HG03095 (cell line): Measurements from ENCODE around the gene HSPB8.

Source experiments
- ATAC-seq: cut with Tn5 transposase; IDR thresholded peaks from one replicate; pipeline ENCODE4 v1.9.1; 2021; ENCODE audit warnings: moderate library complexity; ENCODE audit not compliant: unreplicated experiment

HSPB8 gene, protein sequence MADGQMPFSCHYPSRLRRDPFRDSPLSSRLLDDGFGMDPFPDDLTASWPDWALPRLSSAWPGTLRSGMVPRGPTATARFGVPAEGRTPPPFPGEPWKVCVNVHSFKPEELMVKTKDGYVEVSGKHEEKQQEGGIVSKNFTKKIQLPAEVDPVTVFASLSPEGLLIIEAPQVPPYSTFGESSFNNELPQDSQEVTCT

DNA sequence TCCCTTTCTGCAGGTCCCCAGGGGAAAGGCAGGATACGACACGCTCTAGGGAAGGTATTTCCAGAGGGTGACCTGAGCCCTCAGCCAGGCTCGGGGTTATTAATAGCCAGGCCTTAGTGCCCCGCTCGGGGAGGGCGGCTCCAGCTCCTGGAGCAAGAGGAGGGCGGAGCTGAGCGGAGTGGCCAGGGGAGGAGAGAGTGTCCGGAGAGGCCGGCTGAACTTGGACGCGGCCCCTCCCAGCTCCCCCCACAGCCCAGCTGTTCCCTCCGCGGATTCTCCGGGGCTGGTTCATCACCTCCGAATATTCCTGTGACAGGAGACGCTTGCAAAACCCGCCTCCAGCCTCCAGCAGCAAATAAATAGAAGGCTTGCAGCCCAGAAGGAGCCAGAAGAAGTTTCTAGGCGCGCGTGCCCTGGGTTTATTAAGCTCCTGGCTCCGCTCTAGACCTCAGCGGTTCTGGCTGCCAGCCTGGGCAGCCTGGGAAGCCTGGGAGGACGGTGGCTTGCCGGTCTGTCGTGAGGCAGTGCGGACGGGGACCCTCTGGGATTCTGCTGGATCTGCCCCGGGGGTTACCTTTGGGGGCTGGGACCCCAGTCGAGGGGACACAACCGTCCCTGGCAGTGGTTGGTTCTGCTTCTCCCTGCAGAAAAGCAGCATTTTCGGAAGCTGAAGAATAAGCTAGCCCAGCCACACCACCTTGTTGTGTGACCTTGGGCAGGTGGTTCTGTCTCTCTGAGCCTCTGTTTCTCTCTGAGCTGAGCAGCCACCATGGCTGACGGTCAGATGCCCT, at the start of gene HSPB8:
Gene HSPB8, plus strand, starts transcription at position 388 of the 791 bp plus-strand sequence. Its CDS starts 382 bp downstream, at position 770.
- no peak for ATAC-seq

DNA sequence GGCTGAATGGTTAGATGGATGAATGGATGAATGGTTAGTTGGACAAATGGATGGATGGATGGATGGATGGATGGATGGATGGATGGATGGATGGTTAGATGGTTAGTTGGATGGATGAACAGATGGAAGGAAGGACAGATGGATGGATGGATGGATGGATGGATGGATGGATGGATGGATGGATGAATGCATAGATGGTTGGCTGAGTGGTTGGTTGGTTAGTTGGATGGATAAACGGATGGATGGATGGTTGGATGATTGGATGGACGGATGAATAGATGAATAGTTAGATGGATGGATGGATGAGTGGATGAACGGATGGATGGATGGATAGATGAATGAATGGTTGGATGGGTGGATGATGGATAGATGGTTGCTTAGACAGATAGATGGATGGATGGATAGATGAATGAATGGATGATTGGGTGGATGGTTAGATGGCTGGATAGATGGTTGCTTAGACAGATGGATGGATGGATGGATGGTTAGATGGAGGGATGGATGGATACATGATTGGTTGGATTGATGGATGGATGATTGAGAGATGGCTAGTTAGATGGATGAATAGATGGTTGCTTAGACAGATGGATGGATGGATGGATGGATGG, 48.8 kb upstream of the HSPB8 start:
- no peak for ATAC-seq

DNA sequence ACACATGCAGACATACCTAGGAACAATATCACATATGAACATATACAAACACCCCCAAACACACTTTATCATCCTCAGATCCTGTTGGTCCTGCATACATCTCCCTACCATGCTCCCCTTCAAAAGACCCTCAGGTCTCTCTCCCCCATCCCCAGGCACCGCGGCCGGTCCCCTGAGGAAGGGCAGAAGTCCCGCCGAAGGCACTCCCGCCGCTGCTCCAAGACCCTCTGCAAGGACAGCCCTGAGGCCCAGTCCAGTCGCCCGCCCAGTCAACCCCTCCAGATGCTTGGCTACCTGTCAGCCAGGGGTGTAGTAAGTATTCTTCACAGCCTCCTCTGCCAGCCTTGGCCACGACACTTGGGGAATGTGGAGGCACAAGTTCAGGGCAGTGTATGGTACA, 48.2 kb upstream of the HSPB8 start:
- ATAC-seq = no peak

DNA sequence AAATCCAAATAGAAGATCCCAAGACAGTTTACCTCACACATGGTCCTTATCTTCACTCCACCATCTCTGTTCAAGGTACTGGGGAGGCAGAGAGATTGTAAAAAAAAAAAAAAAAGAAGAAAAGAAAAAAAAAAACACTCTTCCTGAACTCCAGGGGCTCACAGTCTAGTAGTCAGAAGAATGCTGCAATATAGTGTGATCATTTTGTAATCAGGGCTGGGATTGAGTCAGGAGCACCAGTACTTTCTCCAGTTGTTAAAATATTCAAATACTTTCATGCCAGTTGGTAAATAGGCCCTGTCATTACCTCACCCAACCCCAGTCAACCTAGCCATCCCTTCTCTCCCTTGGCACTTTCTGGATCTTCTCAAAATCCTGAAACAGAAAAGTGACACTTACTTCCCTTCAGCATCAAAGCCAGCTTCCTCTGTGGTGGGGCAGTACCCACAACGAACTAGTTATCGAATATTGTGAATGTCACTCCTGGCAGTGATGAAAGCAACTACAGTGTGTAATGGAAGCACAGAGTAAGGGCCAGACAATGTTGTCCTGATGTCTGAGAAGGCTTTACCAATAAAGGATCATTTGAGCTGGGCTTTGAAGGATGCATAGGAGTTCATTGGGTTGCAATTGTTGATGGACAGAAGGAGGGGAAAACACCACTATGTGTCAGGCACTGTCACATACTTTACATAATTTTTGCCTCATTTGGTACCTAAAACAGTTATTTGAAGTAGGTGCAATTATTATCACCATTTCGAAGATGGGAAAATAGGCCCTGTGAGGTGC, 44.3 kb upstream of the HSPB8 start:
- no peak for ATAC-seq

- no peak for ATAC-seq
These were observed 41.8 kb upstream of the HSPB8 start for GRCh38 chr12:119136811-119137410.

DNA sequence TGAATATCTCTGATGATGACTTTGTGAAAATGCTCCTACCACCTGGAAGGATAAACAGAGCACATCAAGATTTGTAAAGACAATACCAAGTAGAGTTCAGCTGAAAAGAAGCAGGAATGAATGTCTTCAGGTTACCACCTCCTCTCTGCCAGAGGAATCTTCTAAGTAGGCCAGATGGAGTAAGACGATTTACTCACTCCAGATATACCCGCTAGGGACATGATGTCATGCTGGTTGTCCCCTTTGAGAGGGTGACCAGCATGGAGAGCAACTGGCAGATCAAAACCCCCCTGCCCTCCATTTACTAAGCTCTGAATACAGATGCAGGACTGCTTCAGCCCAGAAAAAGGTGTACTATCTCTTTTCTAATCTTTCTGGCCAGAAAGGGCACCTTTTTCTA, 39.3 kb upstream of the HSPB8 start:
- ATAC-seq = no peak

GRCh38 chr12:119145367-119145766, 33.4 kb upstream of the HSPB8 start:
- no peak for ATAC-seq

DNA sequence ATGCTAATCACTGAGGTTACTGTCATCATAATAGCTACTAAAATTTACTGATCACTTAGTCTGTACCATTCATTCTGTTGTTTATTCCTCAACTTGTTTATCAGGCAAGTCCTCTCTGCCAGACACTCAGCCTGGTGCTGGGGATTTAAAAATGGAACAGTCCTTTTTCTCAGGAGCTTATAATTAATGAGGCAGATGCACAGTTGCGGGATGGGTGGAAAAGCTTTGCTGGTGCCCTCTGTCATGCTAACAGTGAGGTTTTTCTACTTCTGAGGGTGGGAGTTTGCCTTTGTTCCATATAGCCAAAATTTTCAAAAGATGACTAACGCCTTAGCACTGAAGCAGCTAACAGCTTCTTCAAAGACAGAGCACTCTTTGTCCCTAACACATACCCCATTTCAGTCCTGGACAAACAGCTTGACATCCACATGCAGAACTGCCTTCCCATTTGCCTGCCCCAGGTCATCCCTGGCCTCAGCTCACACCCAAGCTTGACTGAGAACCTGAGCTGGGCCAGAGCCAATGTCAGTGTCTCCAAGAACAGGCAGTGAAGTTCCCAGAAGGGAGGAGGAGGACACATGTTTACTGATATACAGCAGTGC, 30.8 kb upstream of the HSPB8 start:
- ATAC-seq = no peak

GRCh38 chr12:119149270-119149669, 29.5 kb upstream of the HSPB8 start:
- ATAC-seq = no peak

GRCh38 chr12:119151445-119152026, 27.2 kb upstream of the HSPB8 start:
- no peak for ATAC-seq

- no peak for ATAC-seq
These were observed 25.0 kb upstream of the HSPB8 start for GRCh38 chr12:119153477-119154434.

GRCh38 chr12:119154435-119154818, 24.3 kb upstream of the HSPB8 start:
- no peak for ATAC-seq

DNA sequence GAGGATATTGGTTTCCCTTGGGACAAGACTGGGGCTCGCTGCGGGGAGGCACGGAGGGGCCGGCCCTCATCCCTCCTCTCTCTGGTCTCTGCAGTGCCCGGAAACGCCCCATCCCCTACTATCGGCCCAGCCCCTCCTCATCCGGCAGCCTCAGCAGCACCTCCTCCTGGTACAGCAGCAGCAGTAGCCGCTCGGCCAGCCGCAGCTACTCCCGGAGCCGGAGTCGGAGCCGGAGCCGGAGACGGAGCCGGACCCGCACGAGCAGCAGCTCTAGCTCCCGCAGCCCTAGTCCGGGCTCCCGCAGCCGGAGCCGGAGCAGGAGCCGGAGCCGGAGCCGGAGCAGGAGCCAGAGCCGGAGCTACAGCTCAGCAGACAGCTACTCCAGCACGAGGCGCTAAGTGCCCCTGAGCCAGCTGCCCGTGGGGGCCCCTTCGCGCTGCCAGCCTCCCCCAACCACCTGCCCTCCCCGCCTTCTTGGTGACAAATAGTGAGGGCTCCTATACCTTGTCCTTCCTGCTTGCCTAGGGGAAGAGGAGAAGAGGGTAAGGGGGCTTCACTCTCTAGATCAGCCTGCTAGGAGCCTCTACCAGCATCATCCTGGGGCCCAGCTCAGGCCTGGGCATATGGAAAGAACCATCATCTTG, 22.2 kb upstream of the HSPB8 start:
- ATAC-seq = no peak

GRCh38 chr12:119157528-119157927, 21.2 kb upstream of the HSPB8 start:
- no peak for ATAC-seq

DNA sequence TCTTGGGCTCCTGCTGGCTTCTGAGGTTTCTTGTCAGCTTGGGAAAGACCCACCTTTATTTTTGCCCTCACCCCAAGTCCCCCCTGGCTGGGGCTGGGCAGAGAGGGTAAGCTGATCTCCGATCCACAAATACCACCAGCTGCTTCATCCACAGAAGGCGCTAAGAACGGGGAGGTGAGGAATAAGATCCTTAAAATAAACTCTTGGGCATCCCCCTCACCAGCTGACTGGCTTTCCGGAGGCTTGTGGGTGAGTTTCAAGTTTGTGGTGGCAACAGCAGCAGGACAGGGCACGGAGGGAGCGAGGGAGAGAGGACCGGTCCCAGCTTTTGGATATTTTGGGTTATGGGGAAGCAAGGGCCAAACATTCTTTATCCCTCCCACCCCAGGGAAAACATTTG, 20.8 kb upstream of the HSPB8 start:
- ATAC-seq = no peak

- ATAC-seq = no peak
These were observed 20.3 kb upstream of the HSPB8 start for GRCh38 chr12:119158402-119158801.

- ATAC-seq = no peak
These were observed 18.9 kb upstream of the HSPB8 start for GRCh38 chr12:119159844-119160243.

GRCh38 chr12:119167902-119168301, 10.8 kb upstream of the HSPB8 start:
- no peak for ATAC-seq

DNA sequence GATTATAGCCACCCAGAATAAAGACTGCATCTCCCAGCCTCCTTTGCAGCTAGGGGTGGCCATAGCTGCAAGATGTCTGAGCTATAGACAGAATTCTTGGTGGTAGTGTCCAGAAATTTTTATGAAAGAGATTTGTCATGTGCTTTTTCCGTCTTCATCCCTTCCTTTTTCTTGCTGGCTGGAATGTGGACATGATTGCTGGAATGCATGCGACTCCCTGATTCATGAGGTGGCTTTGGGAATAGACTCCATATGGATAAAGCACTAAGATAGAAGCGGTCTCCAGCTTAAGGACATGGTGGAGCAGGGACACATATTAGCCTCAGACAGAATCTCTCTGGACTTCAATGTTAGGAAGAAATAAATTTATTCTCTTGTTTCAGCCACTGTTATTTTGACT, 10.0 kb upstream of the HSPB8 start:
- ATAC-seq = no peak
